ENCODE measurements around the gene ARHGDIB. TPM values are rescaled to one million over a fixed set of nuclear protein-coding genes. Genes with fewer than 3 reads are reported as not detected.

ARHGDIB gene
- total RNA-seq, 1 experiment from 2014 or later = 4.3 TPM

DNA sequence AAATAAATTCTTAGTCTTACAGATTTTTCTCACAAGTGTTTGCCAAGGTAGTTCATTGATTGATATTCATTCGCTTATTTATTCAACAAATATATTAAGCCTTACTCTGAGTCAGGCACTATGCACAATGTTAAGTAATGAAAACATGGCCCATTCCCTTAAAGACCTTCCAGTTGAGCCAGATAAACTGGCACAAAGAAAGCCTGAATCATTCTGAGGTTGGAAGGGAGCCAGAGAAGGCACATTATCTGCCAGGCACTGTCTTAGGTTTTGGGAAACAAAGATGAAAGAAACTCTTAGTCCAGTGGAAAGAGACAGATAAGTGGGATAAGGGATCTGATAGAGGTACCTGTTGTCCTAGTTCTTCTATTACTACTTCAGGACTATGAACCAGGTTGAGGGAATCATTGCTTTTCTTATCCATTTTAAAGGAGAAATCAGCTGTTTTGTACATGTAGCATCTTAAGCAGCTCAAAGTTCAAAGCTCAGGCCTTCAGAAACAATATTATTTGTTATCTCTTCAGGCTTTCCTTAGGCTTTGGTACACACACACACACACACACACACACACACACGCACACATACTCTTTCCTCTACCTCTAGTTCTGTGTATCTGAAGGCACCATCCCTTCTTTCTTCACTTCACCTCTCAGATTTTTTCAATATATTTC, 38.4 kb upstream of the ARHGDIB start (continued):
- no peak for TF ChIP-seq ZNF274 (IDR thresholded peaks at IDR 0.05; ENCODE audit: low read depth, low read length)
- TF ChIP-seq YY1 (IDR thresholded peaks at IDR 0.05; ENCODE audit: extremely low read depth, insufficient replicate concordance, low read depth, low read length) = no peak
- TF ChIP-seq CEBPB (IDR thresholded peaks at IDR 0.05; ENCODE audit: low read depth) = no peak
- no peak for TF ChIP-seq POLR2A (IDR thresholded peaks at IDR 0.05; ENCODE audit: borderline replicate concordance, extremely low read depth, insufficient read depth, insufficient read length)
- no peak for TF ChIP-seq SIN3A (IDR thresholded peaks at IDR 0.05; ENCODE audit: low read depth)
- TF ChIP-seq, protein P1, sequence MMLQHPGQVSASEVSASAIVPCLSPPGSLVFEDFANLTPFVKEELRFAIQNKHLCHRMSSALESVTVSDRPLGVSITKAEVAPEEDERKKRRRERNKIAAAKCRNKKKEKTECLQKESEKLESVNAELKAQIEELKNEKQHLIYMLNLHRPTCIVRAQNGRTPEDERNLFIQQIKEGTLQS (IDR thresholded peaks at IDR 0.05) = no peak
- TF ChIP-seq FOSL1 (IDR thresholded peaks at IDR 0.05; ENCODE audit: low read depth) = no peak

GRCh38 chr12:14999021-14999694, 37.8 kb upstream of the ARHGDIB start:
- Histone ChIP-seq H2AFZ (ENCODE audit: low read depth, low read length, poor library complexity, severe bottlenecking) (no peak overlapping the region), H3K36me3 (ENCODE audit: control insufficient read depth in 1 of 2, insufficient read depth in 2 of 2, low read length in 2 of 2) (no peaks in the 10 kb centered on the region), H3K9me3 (ENCODE audit: control insufficient read depth in 1 of 2, insufficient read depth in 1 of 2, low read depth in 1 of 2, low read length in 2 of 2) (no peaks in the 10 kb centered on the region), H4K20me1 (ENCODE audit: insufficient read depth) (no peaks in the 10 kb centered on the region), H3K27ac (ENCODE audit: low read depth, low read length) (no peak overlapping the region), H3K4me1 (ENCODE audit: control insufficient read depth in 1 of 2, insufficient read depth in 2 of 2, low read length in 2 of 2) (no peaks in the 10 kb centered on the region), H3K9me2 (ENCODE audit: insufficient read depth) (no peaks in the 10 kb centered on the region), H3K9ac (ENCODE audit: low read length) (no peak overlapping the region), H3K27me3 (ENCODE audit: insufficient read depth, low read length) (peaks cover 40% of the 10 kb centered on the region), H3K4me3 (replicated peaks in 1 of 2; ENCODE audit: low read depth in 1 of 2, low read length in 2 of 2) (no peak overlapping the region), H3K79me2 (ENCODE audit: insufficient read depth, low read length) (no peaks in the 10 kb centered on the region), H3K4me2 (ENCODE audit: low read length) (no peak overlapping the region)
- ChIA-PET POLR2A (no interaction called here), RAD21 (ENCODE audit: low non-redundant PET in 1 of 2, low total read pairs in 2 of 2, uncharacterized antibody in 2 of 2, unreplicated experiment in 2 of 2) (no interaction called here), CTCF (interaction anchor here (0.6 kb wide), 1 partner anchor 529 kb away, joined by 4 read pairs; no protein-coding TSS in a partner anchor)
- TF ChIP-seq ZNF274 (IDR thresholded peaks at IDR 0.05; ENCODE audit: low read depth, low read length) (no peak), TCF7L2 (IDR thresholded peaks at IDR 0.05; ENCODE audit: borderline replicate concordance, extremely low read depth, insufficient read depth, insufficient read length) (no peak), MAX (IDR thresholded peaks at IDR 0.05) (no peak), RAD21 (IDR thresholded peaks at IDR 0.05; ENCODE audit: low read depth) (no peak), EZH2 (IDR thresholded peaks at IDR 0.05) (no peak), ELF1 (IDR thresholded peaks at IDR 0.05; ENCODE audit: borderline replicate concordance, low read depth) (no peak), SRF (IDR thresholded peaks at IDR 0.05; ENCODE audit: low read depth) (no peak), POLR2AphosphoS5 (IDR thresholded peaks at IDR 0.05; ENCODE audit: low read depth, low read length) (no peak), ZBTB33 (IDR thresholded peaks at IDR 0.05; ENCODE audit: extremely low read depth, insufficient replicate concordance, low read length) (no peak)
- TF ChIP-seq, protein P1 (IDR thresholded peaks at IDR 0.05) = no peak
- DNase-seq (ENCODE audit: low read depth, low spot score) = no peak
- intact Hi-C loops (cut with micrococcal nuclease) = loop anchor here (10.0 kb wide), 1 partner anchor 814 kb away; no protein-coding TSS in a partner anchor
- no peak for ATAC-seq
- no TSS peak for BruUV-seq (replicated peaks)
